HG03521 (cell line): ENCODE measurements around the gene FBXL14.
"Not testable (repeated sequence)": the region's sequence is repeated elsewhere in the genome, so short reads cannot be mapped to it uniquely, and the experiment has no call there.

Experiments
- ATAC-seq: cut with Tn5 transposase; IDR thresholded peaks from one replicate; pipeline ENCODE4 v1.9.1; 2021; ENCODE audit warnings: mild to moderate bottlenecking, moderate library complexity; ENCODE audit not compliant: unreplicated experiment

FBXL14 gene

GRCh38 chr12:1574865-1575259 is 19.5 kb downstream of the FBXL14 start:
- no peak for ATAC-seq

GRCh38 chr12:1573960-1574864 is 20.2 kb downstream of the FBXL14 start:
- no peak for ATAC-seq

GRCh38 chr12:1572731-1573130 is 21.6 kb downstream of the FBXL14 start:
- no peak for ATAC-seq

- no peak for ATAC-seq
Measured at GRCh38 chr12:1567852-1568251, 26.5 kb downstream of the FBXL14 start.

- no peak for ATAC-seq
Measured at GRCh38 chr12:1566449-1567135, 27.8 kb downstream of the FBXL14 start.

GRCh38 chr12:1565172-1565571 is 29.2 kb downstream of the FBXL14 start:
- no peak for ATAC-seq

GRCh38 chr12:1564067-1564466 is 30.3 kb downstream of the FBXL14 start:
- ATAC-seq: no peak

GRCh38 chr12:1562813-1563407 is 31.5 kb downstream of the FBXL14 start:
- no peak for ATAC-seq

- no peak for ATAC-seq
Measured at GRCh38 chr12:1560704-1561103, 33.7 kb downstream of the FBXL14 start.

GRCh38 chr12:1559676-1560091 is 34.7 kb downstream of the FBXL14 start:
- no peak for ATAC-seq

- not testable (repeated sequence) for ATAC-seq
Measured at GRCh38 chr12:1558108-1558507, 36.3 kb downstream of the FBXL14 start.

- ATAC-seq: peak; percentile 89
Measured at GRCh38 chr12:1553987-1554982, 40.1 kb downstream of the FBXL14 start.

GRCh38 chr12:1553536-1553935 is 40.8 kb downstream of the FBXL14 start:
- no peak for ATAC-seq

GRCh38 chr12:1552911-1553491 is 41.4 kb downstream of the FBXL14 start:
- ATAC-seq: no peak

GRCh38 chr12:1552171-1552570 is 42.2 kb downstream of the FBXL14 start:
- ATAC-seq: no peak

GRCh38 chr12:1551496-1551895 is 42.9 kb downstream of the FBXL14 start:
- ATAC-seq: no peak

- no peak for ATAC-seq
Measured at GRCh38 chr12:1546931-1547640, 47.3 kb downstream of the FBXL14 start.

- no peak for ATAC-seq
Measured at GRCh38 chr12:1544996-1545700, 49.2 kb downstream of the FBXL14 start.

- no peak for ATAC-seq
Measured at GRCh38 chr12:1542599-1542998, 51.8 kb downstream of the FBXL14 start.
